Cardiac fibroblast (primary cell): ENCODE results near the gene KISS1R.

ENCODE experiments used
- DNase-seq, 2 donors: peaks; one replicate each; pipeline versions ENCODE4 v3.0.0 to v3.0.0-alpha.2; 2010; ENCODE audit warnings: low read depth in 2 of 2
- H3K4me3 ChIP-seq, 2 donors: replicated peaks in 1 of 2; 1 replicate in 1 of 2; 2 replicates in 1 of 2; pipeline ENCODE4 v1.5.1; 2011; ENCODE audit warnings: low read depth in 2 of 2, low read length in 2 of 2, mild to moderate bottlenecking in 2 of 2, moderate library complexity in 1 of 2
- TF ChIP-seq, protein P1 (sequence below): IDR thresholded peaks from one replicate; pipeline ENCODE4 v1.5.1; 2011; ENCODE audit warnings: low read depth, mild to moderate bottlenecking, low read length, inconsistent platforms

The KISS1R gene

GRCh38 chr19:945401-946252 lies 28.5 kb downstream of the KISS1R start:
- no peak for DNase-seq
- H3K4me3 ChIP-seq: no peak overlapping the region
- TF ChIP-seq, protein P1, sequence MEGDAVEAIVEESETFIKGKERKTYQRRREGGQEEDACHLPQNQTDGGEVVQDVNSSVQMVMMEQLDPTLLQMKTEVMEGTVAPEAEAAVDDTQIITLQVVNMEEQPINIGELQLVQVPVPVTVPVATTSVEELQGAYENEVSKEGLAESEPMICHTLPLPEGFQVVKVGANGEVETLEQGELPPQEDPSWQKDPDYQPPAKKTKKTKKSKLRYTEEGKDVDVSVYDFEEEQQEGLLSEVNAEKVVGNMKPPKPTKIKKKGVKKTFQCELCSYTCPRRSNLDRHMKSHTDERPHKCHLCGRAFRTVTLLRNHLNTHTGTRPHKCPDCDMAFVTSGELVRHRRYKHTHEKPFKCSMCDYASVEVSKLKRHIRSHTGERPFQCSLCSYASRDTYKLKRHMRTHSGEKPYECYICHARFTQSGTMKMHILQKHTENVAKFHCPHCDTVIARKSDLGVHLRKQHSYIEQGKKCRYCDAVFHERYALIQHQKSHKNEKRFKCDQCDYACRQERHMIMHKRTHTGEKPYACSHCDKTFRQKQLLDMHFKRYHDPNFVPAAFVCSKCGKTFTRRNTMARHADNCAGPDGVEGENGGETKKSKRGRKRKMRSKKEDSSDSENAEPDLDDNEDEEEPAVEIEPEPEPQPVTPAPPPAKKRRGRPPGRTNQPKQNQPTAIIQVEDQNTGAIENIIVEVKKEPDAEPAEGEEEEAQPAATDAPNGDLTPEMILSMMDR: no peak

DNA sequence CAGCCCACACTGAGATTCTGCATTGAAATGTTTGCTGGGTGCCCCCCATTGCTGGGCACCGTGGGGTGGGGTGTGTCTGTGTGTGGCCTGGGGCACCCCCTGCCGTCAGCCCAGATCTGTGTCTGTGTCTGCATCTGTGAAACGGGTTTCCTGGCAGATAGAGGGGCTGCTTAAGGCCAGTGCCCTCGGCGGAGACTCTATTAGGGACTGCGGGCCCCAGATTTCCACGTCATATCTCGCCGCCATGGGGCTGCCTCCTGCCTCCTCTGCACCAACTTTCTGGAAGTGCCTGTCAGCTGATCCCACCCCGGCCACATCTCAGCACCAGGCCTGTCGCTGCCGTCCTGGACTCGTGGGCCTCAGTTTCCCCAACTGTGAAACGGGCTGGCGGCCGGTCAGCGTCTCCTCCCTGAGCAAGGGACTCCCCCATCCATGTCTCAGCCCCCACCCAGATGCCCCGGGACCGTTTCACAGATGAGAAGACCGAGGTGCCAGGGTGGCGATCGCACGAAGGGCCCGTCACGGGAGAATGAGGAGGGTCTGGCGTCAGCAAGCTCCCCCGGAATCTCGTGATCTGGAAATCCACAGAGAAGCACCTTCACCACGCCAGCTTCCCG lies 30.1 kb downstream of the KISS1R start:
- TF ChIP-seq, protein P1: no peak

DNA sequence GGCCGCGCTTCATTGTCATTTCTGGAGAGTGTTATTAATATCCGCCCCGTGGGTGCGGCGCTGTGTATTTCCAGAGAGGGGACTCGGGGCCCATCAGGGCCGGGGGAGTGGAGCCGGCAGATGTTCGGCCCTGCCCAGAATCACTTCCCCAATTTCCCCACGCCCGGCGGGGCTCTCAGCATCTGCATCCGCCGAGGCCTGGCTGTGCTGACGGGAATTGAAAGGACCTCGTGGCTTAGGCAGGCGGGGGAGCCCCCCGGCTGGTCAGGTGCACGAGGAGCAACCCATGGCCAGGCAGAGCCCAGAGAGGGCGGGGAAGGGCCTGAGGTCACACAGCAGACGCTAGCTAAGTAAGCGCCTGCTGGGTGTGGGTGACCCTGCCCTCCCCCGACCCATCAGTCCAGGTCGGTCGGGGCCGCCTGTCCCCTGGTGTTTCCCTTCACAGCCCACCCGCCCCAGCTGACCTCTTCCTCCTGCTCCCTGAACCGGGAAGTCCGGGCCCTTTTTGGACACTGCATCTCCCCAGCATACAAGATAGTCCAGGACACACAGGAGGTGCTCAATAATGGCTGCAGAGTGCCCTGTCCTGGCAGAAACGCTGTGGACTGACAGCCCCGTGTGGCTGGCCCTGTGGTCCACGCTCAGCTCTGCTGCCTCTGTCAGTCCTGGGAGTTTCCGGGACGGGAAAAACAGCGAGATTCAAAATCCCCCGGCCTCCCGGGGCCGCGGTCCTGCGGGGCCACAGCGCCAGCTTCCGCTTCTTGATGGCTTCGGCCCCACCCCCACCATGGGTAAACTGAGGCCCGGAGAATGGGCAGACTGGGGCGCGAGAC lies 30.8 kb downstream of the KISS1R start:
- TF ChIP-seq, protein P1: no peak
- no peak overlapping the region for H3K4me3 ChIP-seq
- no peak for DNase-seq

More for the DNA sequence above, 30.1 kb downstream of the KISS1R start:
- no peak overlapping the region for H3K4me3 ChIP-seq
- DNase-seq: no peak

GRCh38 chr19:948842-949496 lies 31.8 kb downstream of the KISS1R start:
- TF ChIP-seq, protein P1: no peak
- no peak for DNase-seq
- H3K4me3 ChIP-seq: no peak overlapping the region

DNA sequence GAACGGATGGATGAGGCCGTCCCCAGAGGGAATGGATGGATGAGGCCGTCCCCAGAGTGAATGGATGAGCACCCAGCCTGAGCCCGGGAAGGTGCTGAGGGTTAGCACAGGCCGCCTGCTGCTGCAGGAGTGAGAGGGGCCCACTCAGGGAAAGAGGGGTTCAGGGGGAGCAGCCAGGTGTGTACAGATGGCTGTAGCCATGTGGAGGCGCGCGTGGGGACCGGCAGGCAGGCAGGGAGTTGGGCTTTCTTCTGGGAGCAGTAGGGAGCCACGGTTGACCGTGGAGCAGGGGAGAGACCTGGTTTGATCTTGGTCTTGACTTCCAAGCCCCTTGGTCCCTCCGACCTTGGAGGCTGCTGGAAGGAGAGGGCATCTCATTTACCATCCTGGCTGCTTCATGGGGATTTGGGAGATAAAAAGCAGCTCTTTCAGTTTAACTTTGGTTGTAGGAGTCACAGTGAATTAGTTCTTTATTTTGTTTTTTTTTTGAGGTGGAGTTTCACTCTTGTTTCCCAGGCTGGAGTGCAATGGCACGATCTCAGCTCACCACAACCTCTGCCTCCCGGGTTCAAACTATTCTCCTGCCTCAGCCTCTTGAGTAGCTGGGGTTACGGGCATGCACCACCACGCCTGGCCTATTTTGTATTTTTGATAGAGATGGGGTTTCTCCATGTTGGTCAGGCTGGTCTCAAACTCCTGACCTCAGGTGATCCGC lies 33.4 kb downstream of the KISS1R start:
- TF ChIP-seq, protein P1: no peak
- no peak for DNase-seq

More for the DNA sequence above, 33.4 kb downstream of the KISS1R start:
- H3K4me3 ChIP-seq: no peak overlapping the region
